ENCODE results near the gene SHE.
A peak's percentile ranks its signal among the peaks of the same experiment; 100 is the strongest.
"Not testable (repeated sequence)": the region's sequence is repeated elsewhere in the genome, so short reads cannot be mapped to it uniquely, and the experiment has no call there.

Gene SHE

DNA sequence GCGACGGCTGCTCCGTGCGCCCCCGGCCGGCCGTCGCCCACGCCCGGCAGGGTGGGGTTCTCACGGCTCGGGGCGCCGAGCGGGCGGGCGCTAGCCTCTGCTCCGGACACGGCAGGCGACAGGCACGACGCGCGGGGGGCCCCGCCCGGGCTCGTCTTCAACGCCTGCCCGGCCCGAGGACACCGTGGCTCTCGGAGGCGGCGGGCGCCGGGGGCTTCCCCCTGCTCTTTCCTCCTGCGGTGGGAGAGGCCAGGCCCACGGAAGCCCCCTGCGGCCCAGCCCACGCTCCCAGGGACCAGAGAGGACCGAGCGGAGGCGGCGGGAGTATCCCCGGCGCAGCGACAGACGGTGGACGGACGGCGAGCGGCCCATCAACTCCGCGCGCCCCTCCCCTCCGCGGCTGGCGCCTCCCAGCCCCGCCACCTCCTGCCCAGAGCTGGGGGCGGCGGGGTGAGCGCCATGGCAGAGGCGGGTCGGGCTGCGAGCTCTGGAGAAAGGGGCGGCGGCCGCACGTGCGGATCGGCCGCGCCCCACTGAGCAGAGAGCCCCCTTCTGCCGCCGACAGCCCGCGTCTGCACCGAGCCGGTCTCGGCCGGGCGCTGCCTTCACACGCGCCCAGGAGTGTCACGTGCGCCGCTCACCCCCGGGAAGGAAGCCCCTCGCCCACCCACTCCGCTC lies at the start of gene SHE, which contains the start of gene TDRD10:
Gene SHE, minus strand, starts transcription at position 347 of the 678 bp plus-strand sequence. CDS start 386 bp downstream, outside the sequence.
Gene TDRD10, plus strand, starts transcription at position 154 of the 678 bp plus-strand sequence. CDS start 4,685 bp downstream, outside the sequence.
- peak; percentile 18 for DNase-seq

DNA sequence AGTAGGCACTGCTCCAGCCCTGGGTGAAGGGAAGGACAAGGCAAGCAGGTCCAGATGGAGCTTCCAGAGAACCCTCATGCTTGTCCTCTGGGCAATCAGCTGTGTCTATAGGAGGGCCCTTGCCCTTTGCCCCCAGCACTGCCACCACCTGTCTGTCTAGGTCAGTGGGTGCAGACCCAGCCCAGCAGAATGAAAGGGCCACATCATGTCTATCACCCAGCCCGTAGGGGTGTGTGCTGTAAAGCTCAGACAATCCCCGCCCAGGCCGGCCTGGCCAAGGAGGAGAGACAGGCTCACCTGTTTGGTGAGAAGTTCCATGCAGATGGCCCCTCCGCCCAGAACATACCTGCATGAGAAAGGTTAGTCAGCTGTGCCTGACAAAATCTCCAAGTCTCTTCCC lies 49.3 kb upstream of the SHE start:
- no peak for DNase-seq

DNA sequence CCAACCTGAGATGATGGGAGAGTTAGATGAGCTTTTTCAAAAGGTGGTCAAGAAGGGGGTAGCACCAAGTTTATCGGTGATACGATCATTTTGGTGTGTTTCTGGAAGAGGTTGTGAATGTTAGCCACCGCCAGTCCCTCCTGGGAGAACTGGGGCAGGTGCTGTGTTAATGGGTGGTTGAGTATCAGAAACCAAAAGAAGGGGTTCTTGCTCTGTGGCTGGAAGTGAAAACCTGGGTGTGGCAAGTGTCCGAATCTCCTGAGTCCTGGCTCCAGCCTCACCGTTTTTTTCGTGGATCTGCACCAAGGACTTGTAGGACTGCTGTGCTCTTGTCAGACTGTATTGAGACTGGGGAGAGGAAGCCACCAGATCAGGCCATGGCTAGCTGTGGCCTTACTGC lies 48.4 kb upstream of the SHE start:
- no peak for DNase-seq

DNA sequence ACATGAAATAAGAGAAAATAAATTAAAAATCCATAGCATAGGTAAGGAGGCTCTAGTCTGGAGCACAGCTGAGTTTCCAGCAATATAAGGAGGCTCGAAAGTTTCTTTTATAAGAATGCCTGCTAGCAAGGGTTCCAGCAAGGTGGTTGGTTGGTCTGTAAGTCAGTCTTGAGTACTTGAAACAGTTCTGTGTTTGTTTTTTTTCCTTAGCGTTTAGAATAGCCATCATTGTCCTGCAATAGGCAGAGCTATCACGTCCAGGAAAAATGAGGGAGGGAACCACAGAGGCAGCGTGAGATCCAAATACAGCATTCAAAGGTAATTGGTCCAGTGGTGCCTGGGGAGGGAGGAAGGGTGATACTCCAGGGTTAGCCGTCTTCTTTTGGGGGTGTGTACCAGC lies 47.9 kb upstream of the SHE start:
- no peak for DNase-seq

DNA sequence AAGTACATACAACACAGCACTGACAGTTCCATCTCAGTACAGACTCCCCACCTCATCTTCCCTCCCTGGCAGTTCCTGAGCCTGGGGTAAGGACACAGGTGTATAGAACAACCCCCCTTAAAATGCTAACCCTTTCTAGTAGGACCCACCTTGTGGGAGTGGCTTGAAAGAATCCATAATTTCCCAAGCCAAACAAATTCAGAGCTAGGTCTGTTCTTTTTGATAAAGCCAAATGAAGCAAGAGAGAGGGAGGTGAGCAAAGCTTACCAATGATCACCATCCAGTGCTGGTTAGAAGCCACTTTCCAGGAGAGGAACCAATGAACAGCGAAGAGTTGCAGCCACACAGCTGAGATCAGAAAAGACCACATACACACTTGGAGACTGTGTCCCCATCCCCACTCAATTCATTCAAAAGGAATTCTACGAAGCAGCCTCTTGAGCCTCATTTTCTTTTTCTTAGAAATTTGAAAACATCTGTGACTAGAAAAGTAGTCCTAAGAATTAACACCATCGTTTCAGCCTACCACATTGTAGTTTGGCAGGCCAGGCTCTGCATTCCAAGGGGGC lies 47.1 kb upstream of the SHE start:
- no peak for DNase-seq

DNA sequence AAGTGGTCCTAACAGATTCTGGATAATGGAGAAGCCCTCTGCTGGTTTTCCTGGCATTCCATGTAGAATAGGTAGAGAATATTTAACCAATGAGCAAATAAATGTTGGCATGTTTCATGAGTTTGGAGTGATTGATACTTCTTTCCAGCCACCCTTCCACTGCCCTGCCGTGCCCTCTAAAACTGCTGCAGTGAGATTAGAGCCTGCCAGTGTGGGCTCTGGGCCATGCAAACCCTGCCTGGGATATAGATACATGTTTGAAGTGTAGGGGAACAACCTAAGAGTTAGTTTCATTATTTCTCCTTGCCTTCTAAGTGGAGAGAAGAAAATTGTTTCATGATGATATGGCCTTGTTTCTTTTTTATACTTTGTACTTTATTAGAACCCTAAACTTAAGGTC lies 45.8 kb upstream of the SHE start:
- DNase-seq, result no peak

DNA sequence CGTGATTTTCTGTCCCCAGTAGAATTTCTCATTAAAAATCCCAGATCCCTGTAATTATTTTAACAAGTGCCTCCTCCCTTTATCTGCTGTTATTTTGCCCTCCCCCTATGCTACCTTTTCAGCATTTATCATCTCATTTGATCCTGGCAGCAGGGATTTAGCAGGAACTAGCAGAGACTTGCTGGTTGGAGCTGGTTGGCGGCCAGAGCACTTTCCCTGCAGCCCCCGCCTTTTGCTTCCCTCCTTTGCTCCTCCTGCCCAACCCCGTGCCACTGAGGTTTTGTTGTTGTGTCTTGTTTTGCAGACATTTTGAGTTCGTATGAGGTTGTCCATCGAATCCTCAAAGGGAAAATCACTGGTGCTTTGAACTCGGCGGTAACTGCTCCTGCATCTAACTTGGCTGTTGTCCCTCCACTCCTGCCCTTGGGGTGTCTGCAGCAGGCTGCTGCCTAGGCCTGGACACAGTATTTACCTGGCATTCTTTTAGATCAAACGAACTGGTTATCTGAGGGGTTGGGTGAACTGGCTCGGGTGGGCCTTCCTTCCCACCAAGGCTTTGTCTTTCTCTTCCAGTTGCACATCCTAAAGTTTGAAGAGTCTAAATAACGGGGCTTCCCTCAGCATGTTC lies 45.0 kb upstream of the SHE start:
- DNase-seq, result no peak

DNA sequence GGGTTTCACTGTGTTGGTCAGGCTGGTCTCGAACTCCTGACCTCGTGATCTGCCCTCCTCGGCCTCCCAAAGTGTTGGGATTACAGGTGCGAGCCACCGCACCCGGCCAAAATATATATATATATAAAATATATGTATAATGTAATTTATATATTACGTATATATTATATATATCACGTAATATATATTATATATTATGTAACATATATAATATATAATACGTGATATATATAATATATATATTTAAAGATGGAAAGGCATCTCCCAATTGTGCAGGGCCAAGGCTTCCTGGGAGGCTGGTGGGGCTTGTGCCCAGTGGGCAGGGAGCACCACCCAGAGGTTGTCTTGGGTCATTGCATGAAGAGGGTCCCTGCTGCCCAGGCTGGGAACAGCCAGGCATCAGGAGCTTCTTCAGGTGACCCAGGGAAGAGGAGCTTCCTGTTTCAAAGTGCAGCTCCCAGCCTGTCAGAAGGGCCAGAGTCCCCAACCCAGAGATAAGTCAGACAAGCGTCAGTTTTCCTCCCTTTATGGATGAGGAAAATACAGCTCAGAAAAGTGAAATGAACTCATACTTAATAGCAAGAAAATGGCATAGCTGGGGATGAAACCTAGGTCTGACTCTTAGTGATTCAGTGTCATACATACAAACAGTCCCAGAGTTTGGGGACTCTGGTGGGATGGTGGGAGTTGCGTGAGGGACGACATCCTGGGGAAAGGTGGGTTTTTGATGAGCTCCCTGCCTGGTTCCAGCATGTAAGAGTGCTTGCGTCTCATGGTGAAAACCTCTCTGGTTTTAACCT lies 44.3 kb upstream of the SHE start:
- peak; percentile 72 for DNase-seq

DNA sequence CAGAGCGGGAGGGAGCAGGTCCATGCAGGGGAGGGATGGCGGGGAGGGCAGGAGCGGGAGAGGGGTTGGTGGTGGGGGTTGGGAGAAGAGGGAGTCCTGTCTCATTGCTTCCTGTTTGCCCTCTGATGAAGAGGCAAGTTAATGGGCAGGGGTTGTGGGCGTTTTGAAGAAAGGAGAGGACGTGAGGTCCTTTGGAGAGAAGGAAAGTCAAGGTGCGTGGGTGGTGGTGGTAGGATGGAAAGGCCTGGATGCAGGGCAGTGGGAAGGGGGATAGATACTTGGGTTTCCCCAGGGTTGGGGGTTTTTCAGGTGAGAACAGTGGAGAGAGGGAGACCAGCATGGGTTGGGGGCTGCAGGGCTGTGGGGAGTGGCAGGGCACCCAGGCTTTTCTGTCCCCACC lies 39.0 kb upstream of the SHE start:
- DNase-seq, result no peak

DNA sequence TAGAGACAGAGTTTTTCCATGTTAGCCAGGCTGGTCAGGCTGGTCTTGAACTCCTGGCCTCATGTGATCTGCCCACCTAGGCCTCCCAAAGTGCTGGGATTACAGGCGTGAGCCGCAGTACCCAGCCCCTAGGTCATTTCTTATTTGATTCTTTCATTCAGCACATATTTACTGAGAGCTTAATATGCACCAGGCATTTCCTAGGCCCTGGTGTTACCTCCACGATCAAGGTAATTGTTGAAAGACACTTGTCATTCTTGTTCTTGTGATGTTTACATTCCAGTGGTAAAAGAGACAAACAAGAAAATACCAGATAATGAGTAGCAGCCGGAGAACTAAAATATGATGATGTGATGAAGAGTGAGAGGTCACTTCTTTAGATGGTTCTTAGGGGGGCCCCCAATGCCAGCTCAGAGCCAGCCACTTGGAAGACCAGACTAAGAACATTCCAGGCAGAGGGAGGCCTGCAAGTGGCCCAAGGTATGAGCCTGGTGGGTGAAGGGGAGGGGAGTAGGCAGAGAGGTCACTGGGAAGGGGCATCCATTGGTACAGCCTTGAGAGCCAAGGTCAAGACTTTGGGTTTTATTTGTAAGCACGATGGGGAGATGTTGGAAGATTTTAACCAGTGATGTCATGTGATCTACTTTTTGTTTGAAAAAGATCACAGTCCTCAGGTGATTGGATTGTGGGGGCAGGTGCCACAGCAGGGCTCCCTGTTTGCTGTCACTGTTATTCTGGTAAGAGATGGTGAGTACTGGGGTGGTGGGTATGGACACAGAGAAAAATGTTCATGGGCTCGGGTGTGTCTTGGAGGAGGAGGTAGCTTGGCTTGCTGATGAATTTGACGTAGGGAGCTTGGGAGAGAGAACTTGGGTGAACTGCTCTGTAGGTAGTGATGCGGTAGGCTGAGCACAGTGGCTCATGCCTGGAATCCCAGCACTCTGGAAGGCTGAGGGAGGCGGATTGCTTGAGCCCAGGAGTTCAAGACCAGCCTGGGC lies 37.6 kb upstream of the SHE start:
- no peak for DNase-seq

DNA sequence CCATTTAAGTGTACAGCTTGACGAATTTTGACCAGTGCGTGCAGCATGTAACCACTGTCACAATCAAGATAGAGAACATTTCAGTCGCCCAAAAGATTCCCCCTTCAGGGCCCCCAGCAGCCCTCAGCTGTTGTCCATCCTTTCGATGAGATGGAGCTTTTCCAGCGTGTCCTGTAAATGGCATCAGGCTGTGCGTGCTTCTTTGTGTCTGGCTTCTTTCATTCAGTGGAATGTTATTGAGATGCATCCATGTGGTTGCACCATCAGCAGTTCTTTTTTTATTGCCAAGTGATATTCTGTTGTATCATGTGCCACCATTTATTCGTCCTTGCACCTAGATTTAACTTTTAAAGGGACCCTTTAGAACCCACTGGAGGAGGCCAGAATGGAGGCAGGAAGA lies 34.4 kb upstream of the SHE start:
- DNase-seq, result no peak

DNA sequence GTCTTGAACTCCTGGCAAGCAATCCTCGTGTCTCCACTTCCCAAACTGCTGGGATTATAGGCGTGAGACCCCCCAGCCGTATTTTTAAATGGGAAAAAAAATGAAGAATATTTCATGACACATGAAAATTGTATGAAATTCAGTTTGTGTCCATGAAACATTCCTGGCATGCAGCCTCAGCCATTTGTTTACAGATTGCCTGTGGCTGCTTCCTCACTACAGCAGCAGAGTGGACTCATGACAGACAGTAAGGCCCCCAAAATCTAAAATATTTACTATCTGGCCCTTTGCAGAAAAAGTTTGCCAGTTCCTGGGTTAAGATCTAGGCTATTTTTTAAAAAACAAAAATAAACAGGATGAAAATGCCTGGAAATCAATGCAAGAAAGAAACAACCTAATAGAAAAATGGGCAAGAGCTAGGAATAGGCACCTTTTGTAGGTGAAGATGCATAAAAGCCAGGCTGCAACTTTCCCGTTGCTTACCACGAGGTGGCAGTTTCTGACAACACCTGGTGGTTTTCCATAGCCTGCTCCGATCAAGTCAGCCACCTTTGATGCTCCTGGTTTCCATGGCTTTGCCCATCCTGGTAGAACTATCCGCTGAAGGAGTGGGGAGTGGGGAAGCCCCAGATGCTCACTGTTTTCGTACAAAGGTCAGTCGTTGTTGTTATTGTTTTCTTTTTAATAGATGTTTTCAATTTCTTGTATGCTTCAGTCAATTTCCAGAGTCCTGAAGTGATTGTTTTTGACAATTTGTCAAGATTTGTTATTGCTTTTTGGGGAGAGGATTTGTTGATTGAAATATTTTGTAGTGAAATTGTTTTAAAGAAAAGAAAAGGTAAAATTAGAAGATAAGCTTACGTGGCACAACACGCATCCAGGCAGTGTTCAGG lies 32.0 kb upstream of the SHE start:
- peak; percentile 81 for DNase-seq

DNA sequence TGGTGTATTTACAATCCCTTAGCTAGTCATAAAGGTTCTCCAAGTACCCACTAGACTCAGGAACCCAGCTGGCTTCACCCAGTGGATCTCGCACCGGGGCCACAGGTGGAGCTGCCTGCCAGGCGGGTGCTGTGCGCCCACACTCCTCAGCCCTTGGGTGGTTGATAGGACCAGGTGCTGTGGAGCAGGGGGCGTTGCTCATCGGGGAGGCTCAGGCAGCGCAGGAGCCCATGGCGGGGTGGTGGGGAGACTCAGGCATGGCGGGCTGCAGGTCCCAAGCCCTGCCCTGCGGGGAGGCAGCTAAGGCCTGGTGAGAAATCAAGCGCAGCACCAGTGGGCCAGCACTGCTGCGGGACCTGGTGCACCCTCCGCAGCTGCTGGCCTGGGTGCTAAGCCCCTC lies 29.7 kb upstream of the SHE start:
- not testable (repeated sequence) for DNase-seq

DNA sequence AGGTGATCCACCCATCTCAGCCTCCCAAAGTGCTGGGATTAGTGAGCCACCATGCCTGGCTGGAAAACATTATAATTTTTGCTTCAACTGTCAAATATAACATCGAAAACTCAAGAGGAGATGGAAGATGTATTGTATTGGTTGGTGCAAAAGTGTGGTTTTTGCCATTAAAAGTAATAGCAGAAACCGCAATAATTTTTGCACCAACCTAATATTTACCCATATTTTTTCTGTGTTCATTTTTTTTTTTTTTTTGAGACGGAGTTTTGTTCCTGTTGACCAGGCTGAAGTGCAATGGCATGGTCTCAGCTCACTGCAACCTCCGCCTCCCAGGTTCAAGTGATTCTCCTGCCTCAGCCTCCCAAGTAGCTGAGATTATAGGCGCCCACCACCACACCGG lies 27.1 kb upstream of the SHE start:
- DNase-seq, result no peak

DNA sequence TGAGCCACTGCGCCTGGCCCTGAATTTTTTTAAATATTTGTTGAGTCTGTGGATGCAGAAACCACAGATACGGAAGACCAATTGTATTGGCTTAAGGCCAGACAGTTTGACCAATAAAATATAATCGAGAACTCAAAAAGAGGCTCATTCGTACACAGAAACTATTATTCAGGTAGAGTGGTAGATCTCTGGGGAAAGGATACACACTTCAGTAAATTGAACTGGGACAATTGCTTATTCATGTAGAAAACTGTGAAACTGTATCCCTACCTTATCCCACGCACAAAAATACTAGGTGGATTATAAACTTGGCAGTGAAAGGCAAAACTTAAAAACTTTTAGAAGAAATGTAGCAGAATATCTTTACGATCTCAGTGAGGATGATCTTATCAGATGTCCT lies 25.0 kb upstream of the SHE start:
- DNase-seq, result no peak

DNA sequence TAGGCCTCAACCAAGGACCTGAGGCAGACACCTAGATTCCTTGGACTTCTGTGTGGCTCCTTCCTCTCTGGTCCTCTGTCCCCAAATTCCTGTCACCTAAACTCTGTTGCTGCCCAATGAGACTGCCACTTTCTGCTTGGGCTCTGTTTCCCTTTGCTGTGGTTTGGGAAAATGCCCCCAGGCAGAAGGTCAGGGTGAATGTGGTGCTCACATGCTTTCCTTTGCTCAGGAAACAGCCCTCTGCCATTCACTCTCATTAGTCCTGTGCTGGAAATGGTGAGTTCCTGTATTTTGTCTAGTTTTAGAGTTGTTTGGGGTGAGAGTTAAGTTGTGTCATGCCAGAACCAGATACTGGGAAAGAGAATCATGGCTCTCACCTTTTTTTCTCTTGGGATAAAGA lies 22.7 kb upstream of the SHE start:
- DNase-seq, result no peak

DNA sequence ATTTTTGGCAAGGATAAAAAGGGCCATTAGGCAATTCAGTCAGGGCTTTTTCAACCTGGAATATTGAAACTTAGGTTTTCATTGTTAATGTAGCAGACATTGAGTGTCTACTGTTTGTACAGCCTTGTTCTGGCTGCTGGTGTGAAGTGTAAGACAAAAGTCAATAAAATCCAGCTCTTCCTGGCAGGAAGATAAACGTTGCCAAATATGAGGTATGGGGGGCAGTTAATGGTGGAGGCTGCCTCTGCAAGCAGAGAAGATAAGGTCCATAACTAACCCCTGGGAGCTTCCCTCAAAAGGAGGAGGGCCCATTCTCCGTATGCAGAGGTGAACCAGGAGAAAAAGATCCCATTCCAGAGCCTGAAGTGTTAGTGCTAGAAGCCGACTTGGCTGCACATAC lies 19.5 kb upstream of the SHE start:
- peak; percentile 70 for DNase-seq

DNA sequence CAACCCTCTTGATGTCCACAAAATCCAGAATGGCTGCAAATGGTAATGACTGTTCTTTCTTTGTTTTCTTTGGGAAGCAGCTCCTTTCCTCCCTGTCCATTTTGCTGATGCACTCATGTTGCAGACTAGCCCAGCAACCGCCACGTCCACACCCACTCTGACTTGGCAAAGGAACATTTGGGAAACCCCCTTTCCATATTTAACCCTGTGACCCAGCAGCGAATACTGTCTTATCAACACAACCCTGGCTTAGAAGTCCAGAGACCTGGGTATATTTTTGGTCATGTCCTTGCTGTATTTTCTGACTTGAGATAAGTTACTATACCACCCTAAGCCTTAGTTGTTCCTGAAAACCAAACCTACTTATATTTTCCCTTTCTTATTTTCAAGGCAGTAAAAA lies 18.1 kb upstream of the SHE start:
- no peak for DNase-seq

DNA sequence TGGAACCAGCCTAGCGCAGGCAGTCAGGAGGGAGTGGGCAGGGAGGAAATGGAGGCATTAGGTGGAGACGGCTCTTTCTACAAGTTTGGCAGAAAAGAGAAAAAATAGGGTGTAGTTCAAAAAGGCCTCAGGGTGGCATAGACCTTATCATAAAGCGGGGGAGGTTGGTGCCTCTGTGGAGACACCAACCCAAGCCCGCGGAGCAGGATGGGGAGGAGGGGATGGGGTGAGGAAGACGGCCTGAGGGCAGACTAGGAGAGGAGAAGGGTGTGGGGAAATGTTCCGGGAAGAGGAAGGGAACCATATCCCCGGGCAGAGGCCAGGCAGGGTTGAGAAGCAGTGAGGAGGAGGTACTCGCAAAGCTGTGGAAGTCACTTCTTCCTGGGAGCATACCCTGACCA lies 17.4 kb upstream of the SHE start:
- no peak for DNase-seq

DNA sequence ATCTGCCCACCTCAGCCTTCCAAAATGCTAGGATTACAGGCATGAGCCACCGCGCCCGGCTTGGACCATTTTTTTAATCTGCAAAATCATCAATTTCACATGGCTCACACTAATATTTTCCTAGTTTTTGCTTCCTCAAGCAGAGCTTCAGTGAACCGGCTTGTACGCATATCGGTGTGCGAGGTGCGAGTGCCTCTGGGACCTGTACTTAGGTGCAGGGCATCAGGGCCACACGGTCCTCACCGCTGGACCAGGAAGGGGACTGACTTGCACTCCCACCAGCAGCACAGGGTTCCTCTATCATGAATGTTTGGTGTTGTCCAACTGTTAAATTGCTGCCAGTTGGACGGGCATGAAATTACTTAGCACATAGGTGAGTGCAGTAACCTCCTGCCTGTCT lies 15.4 kb upstream of the SHE start:
- DNase-seq, result no peak

DNA sequence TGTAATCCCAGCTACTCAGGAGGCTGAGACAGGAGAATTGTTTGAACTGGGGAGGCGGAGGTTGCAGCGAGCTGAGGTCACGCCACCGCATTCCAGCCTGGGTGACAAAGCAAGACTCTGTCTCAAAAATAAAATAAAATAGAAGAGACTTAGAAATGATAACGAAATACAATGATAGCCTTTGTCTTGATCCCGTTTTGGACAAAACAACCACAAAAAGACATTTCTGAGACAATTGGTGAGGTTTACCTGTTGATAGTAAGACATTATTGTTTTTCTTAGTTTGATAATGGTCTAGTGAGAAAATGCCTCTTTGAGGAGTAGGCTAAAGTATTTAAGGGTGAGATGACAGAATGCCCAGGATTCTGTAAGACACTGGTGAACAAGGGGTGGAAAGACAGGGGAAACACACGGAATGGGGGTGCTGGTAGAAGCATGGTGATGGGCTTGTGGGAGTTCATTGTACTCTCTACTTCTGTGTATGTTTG lies 11.9 kb upstream of the SHE start:
- DNase-seq, result no peak
